Neural cell (in vitro differentiated cells): ENCODE results near the gene PARD3B. TPM values are rescaled to one million over a fixed set of nuclear protein-coding genes. Genes with fewer than 3 reads are reported as not detected.

Source experiments
- H2AFZ ChIP-seq: fragments of 200-600, 300-800 bp; sonication (generic), shearing (Covaris generic); 2 replicates; pipeline ENCODE4 v1.6.0; 2014; ENCODE audit warnings: low read depth, mild to moderate bottlenecking, antibody characterized with exemption, low read length, moderate library complexity
- H3F3A ChIP-seq: fragments of 200-600 bp; shearing (Covaris generic); 2 replicates; pipeline ENCODE4 v1.6.1; 2016; ENCODE audit warnings: mild to moderate bottlenecking, moderate library complexity, mixed read lengths, antibody characterized with exemption, low read length; ENCODE audit not compliant: insufficient read depth, poor library complexity, severe bottlenecking
- H3K27ac ChIP-seq: fragments of 200-600, 300-800 bp; sonication (generic), shearing (Covaris generic); 2 replicates; pipeline ENCODE4 v1.5.1; 2014; ENCODE audit warnings: mild to moderate bottlenecking, low read length, moderate library complexity
- H3K27me3 ChIP-seq: fragments of 300-800, 200-600 bp; sonication (generic), shearing (Covaris generic); 2 replicates; pipeline ENCODE4 v1.6.0; 2014; ENCODE audit warnings: mild to moderate bottlenecking, low read depth, low read length, moderate library complexity; ENCODE audit not compliant: insufficient read depth
- H3K36me3 ChIP-seq: fragments of 300-800, 200-600 bp; sonication (generic), shearing (Covaris generic); 2 replicates; pipeline ENCODE4 v1.5.1; 2014; ENCODE audit warnings: mild to moderate bottlenecking, antibody characterized with exemption, low read length, moderate library complexity; ENCODE audit not compliant: insufficient read depth
- H3K4me2 ChIP-seq: fragments of 300-800, 200-600 bp; sonication (generic), shearing (Covaris generic); 2 replicates; pipeline ENCODE4 v1.6.0; 2014; ENCODE audit warnings: mild to moderate bottlenecking, low read length
- H3K4me3 ChIP-seq: fragments of 300-800, 200-600 bp; sonication (generic), shearing (Covaris generic); 2 replicates; pipeline ENCODE4 v1.5.1; 2014; ENCODE audit warnings: mild to moderate bottlenecking, low read length, moderate library complexity
- H3K79me2 ChIP-seq: fragments of 200-600 bp; shearing (Covaris generic); replicated peaks from 2 replicates; pipeline ENCODE4 v1.6.0; 2014; ENCODE audit warnings: mild to moderate bottlenecking, low read length, moderate library complexity; ENCODE audit not compliant: insufficient read depth
- H3K9ac ChIP-seq: fragments of 300-800, 200-600 bp; sonication (generic), shearing (Covaris generic); 2 replicates; pipeline ENCODE4 v1.6.1; 2016; ENCODE audit warnings: mild to moderate bottlenecking, low read length, mixed read lengths
- H3K9me2 ChIP-seq: fragments of 200-600 bp; shearing (Covaris generic); 2 replicates; pipeline ENCODE4 v1.6.1; 2016; ENCODE audit warnings: mild to moderate bottlenecking, low read length, mixed read lengths; ENCODE audit not compliant: insufficient read depth
- H3K9me3 ChIP-seq: fragments of 200-600, 300-800 bp; sonication (generic), shearing (Covaris generic); 2 replicates; pipeline ENCODE4 v1.6.1; 2016; ENCODE audit warnings: mild to moderate bottlenecking, mixed run types, low read length, moderate library complexity, mixed read lengths
- H4K20me1 ChIP-seq: fragments of 200-600 bp; shearing (Covaris generic); 2 replicates; pipeline ENCODE4 v1.6.1; 2016; ENCODE audit warnings: mild to moderate bottlenecking, mixed run types; ENCODE audit not compliant: insufficient read depth
- EP300 ChIP-seq: fragments of 450-650 bp; conservative IDR thresholded peaks from 2 replicates; pipeline ENCODE4 v1.6.1; 2014; ENCODE audit warnings: antibody characterized with exemption, mild to moderate bottlenecking, moderate library complexity; ENCODE audit not compliant: poor library complexity, severe bottlenecking
- EZH2 ChIP-seq: fragments of 200-600, 300-800 bp; shearing (Covaris generic), sonication (generic); IDR thresholded peaks from 2 replicates; pipeline ENCODE4 v1.6.1; 2014; ENCODE audit warnings: antibody characterized with exemption, low read length, borderline replicate concordance, mild to moderate bottlenecking; ENCODE audit not compliant: insufficient read depth, poor library complexity, severe bottlenecking
- MXI1 ChIP-seq: fragments of 450-650 bp; conservative IDR thresholded peaks from 2 replicates; pipeline ENCODE4 v1.6.1; 2014; ENCODE audit warnings: antibody characterized with exemption, mild to moderate bottlenecking; ENCODE audit not compliant: poor library complexity, severe bottlenecking
- POLR2AphosphoS5 ChIP-seq: IDR thresholded peaks from 2 replicates; pipeline ENCODE4 v1.6.1; 2012
- RAD21 ChIP-seq: fragments of 450-650 bp; conservative IDR thresholded peaks from 2 replicates; pipeline ENCODE4 v1.6.1; 2014; ENCODE audit warnings: antibody characterized with exemption, mild to moderate bottlenecking, moderate library complexity
- REST ChIP-seq: IDR thresholded peaks from 2 replicates; pipeline ENCODE4 v1.6.1; 2012; ENCODE audit warnings: borderline replicate concordance
- SMC3 ChIP-seq: fragments of 450-650 bp; conservative IDR thresholded peaks from 2 replicates; pipeline ENCODE4 v1.6.1; 2014; ENCODE audit warnings: antibody characterized with exemption, mild to moderate bottlenecking, moderate library complexity; ENCODE audit not compliant: poor library complexity
- TAF1 ChIP-seq: IDR thresholded peaks from 2 replicates; pipeline ENCODE4 v1.6.1; 2012; ENCODE audit warnings: low read depth
- polyA plus RNA-seq: library from polyadenylated mRNA; depleted of rRNA; stranded (reverse); fragments of >200 nt; gene quantifications from 2 replicates; pipeline ENCODE4 v1.2.3, GENCODE V29; 2014
- TF ChIP-seq, protein P1 (sequence below): fragments of 450-650 bp; IDR thresholded peaks from 2 replicates; pipeline ENCODE4 v1.5.1; 2014; ENCODE audit warnings: antibody characterized with exemption, mild to moderate bottlenecking, moderate library complexity; ENCODE audit not compliant: poor library complexity, severe bottlenecking

PARD3B gene
- polyA plus RNA-seq, 1 donor from 2014 or later: 0.54 TPM

DNA sequence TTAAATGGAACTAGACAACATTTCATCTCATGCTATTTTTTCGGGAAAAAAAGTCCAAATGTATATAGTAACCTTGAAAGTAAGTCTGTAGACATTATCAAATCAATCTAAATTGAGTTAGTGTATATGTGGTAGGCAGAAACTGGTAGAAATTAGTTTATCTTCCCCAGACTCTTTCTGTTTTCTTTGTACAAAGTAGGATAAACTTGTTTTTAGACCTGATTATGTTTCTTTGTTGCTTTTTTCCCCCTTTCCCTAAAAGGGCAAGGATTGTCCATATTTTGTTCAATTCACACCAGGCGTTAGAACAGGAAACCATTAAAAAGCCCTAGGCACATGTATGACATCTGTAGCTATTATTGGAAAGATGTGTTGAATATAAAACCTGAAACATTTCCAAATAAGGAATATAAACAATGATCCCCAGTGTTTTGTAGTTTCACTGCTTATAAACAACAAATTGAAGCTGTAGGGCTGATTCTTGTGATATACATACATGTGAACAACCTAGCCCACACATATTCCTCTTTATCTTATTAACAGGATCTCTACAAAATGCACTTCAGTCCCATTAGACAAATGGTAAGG, 528.3 kb downstream of the PARD3B start:
- H3K79me2 ChIP-seq: no peaks in the 10 kb centered on the region
- no peak overlapping the region for H3K9ac ChIP-seq
- H4K20me1 ChIP-seq: no peaks in the 10 kb centered on the region
- H3K9me2 ChIP-seq: no peaks in the 10 kb centered on the region
- H3K9me3 ChIP-seq: no peaks in the 10 kb centered on the region
- no peaks in the 10 kb centered on the region for H3K27me3 ChIP-seq
- H3K36me3 ChIP-seq: no peaks in the 10 kb centered on the region
- no peaks in the 10 kb centered on the region for H3F3A ChIP-seq
- no peak overlapping the region for H3K4me3 ChIP-seq
- TF ChIP-seq POLR2AphosphoS5: no peak
- TF ChIP-seq EP300: no peak
- TF ChIP-seq SMC3: no peak
- TF ChIP-seq, protein P1, sequence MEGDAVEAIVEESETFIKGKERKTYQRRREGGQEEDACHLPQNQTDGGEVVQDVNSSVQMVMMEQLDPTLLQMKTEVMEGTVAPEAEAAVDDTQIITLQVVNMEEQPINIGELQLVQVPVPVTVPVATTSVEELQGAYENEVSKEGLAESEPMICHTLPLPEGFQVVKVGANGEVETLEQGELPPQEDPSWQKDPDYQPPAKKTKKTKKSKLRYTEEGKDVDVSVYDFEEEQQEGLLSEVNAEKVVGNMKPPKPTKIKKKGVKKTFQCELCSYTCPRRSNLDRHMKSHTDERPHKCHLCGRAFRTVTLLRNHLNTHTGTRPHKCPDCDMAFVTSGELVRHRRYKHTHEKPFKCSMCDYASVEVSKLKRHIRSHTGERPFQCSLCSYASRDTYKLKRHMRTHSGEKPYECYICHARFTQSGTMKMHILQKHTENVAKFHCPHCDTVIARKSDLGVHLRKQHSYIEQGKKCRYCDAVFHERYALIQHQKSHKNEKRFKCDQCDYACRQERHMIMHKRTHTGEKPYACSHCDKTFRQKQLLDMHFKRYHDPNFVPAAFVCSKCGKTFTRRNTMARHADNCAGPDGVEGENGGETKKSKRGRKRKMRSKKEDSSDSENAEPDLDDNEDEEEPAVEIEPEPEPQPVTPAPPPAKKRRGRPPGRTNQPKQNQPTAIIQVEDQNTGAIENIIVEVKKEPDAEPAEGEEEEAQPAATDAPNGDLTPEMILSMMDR: no peak
- no peak for TF ChIP-seq REST
- TF ChIP-seq EZH2: no peak
- no peak for TF ChIP-seq RAD21
- no peak for TF ChIP-seq TAF1
- TF ChIP-seq MXI1: no peak
- no peak overlapping the region for H3K27ac ChIP-seq
- H2AFZ ChIP-seq: no peak overlapping the region
- H3K4me2 ChIP-seq: no peak overlapping the region

DNA sequence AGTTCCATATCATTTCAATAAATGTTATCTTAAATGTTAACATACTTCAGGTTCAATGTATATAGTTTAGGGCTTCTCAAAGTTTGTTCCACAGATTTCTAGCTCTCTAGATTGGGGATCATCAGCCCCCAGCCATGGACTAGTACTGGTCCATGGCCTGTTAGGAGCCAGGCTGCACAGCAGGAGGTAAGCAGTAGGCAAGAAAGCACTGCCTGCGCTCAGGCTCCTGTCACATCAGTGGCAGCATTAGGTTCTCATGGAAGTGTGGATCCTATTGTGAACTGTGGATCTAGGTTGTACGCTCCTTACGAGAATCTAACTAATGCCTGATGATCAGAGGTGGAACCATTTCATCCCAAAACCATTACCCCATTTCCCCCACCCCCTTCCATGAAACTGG, 531.1 kb downstream of the PARD3B start:
- H3F3A ChIP-seq: no peaks in the 10 kb centered on the region
- TF ChIP-seq RAD21: no peak
- TF ChIP-seq EZH2: no peak
- TF ChIP-seq TAF1: no peak
- no peak for TF ChIP-seq SMC3
- TF ChIP-seq, protein P1: no peak
- no peak for TF ChIP-seq EP300

More for the DNA sequence above, 531.1 kb downstream of the PARD3B start:
- no peaks in the 10 kb centered on the region for H3K79me2 ChIP-seq
- no peak overlapping the region for H3K9ac ChIP-seq
- no peaks in the 10 kb centered on the region for H4K20me1 ChIP-seq
- no peak overlapping the region for H3K4me2 ChIP-seq
- H3K9me2 ChIP-seq: no peaks in the 10 kb centered on the region
- no peaks in the 10 kb centered on the region for H3K36me3 ChIP-seq
- H3K4me3 ChIP-seq: no peak overlapping the region
- H3K27ac ChIP-seq: no peak overlapping the region
- H3K9me3 ChIP-seq: no peaks in the 10 kb centered on the region
- no peak overlapping the region for H2AFZ ChIP-seq
- no peaks in the 10 kb centered on the region for H3K27me3 ChIP-seq
